Kidney epithelial cell (primary cell): ENCODE data around the gene ATXN1. TPM values are rescaled to one million over a fixed set of nuclear protein-coding genes. Genes with fewer than 3 reads are reported as not detected.

Experiments used
- DNase-seq: peaks from one replicate; pipeline ENCODE4 v3.0.0-alpha.2; 2010; ENCODE audit warnings: low read depth
- H3K27me3 ChIP-seq: 2 replicates; pipeline ENCODE4 v1.6.0; 2011; ENCODE audit warnings: low read length; ENCODE audit not compliant: control insufficient read depth, insufficient read depth
- H3K36me3 ChIP-seq: 2 replicates; pipeline ENCODE4 v1.5.1; 2011; ENCODE audit warnings: low read length; ENCODE audit not compliant: control insufficient read depth, insufficient read depth
- H3K4me3 ChIP-seq: 2 replicates; pipeline ENCODE4 v1.5.1; 2011; ENCODE audit warnings: low read depth, mild to moderate bottlenecking, control low read depth, low read length
- CTCF ChIP-seq: IDR thresholded peaks from 2 replicates; pipeline ENCODE4 v1.5.1; 2011; ENCODE audit warnings: mild to moderate bottlenecking, moderate library complexity, low read length, control low read depth, inconsistent platforms; ENCODE audit not compliant: insufficient read depth, poor library complexity, severe bottlenecking
- total RNA-seq: library from RNA; depleted of rRNA; stranded (reverse); fragments of >200 nt; gene quantifications from 2 replicates; pipeline ENCODE4 v1.2.3, GENCODE V29; 2015

Gene ATXN1
- total RNA-seq, 1 donor from 2014 or later, result 12.5 TPM

GRCh38 chr6:16331384-16332174, 429.7 kb downstream of the ATXN1 start:
- DNase-seq, result no peak
- H3K36me3 ChIP-seq, result no peaks in the 10 kb centered on the region
- no peak overlapping the region for H3K4me3 ChIP-seq
- peak; percentile 94 for TF ChIP-seq CTCF
- H3K27me3 ChIP-seq, result no peaks in the 10 kb centered on the region

GRCh38 chr6:16329233-16329632, 432.0 kb downstream of the ATXN1 start:
- DNase-seq, result no peak
- Histone ChIP-seq H3K4me3 (no peak overlapping the region), H3K36me3 (no peaks in the 10 kb centered on the region), H3K27me3 (no peaks in the 10 kb centered on the region)
- no peak for TF ChIP-seq CTCF

- H3K36me3 ChIP-seq, result no peaks in the 10 kb centered on the region
- no peak for DNase-seq
- no peaks in the 10 kb centered on the region for H3K27me3 ChIP-seq
- TF ChIP-seq CTCF, result no peak
- no peak overlapping the region for H3K4me3 ChIP-seq
Observed at GRCh38 chr6:16327777-16328325, 433.4 kb downstream of the ATXN1 start.

GRCh38 chr6:16326971-16327776, 434.1 kb downstream of the ATXN1 start:
- no peaks in the 10 kb centered on the region for H3K36me3 ChIP-seq
- TF ChIP-seq CTCF, result no peak
- DNase-seq, result no peak
- no peaks in the 10 kb centered on the region for H3K27me3 ChIP-seq
- no peak overlapping the region for H3K4me3 ChIP-seq

GRCh38 chr6:16326531-16326930, 434.7 kb downstream of the ATXN1 start:
- H3K27me3 ChIP-seq, result no peaks in the 10 kb centered on the region
- no peaks in the 10 kb centered on the region for H3K36me3 ChIP-seq
- no peak overlapping the region for H3K4me3 ChIP-seq
- TF ChIP-seq CTCF, result no peak
- DNase-seq, result no peak
